HG03521 (cell line): Measurements from ENCODE around the gene ANO3.

Source experiments
- ATAC-seq: cut with Tn5 transposase; IDR thresholded peaks from one replicate; pipeline ENCODE4 v1.9.1; 2021; ENCODE audit warnings: mild to moderate bottlenecking, moderate library complexity; ENCODE audit not compliant: unreplicated experiment

Gene ANO3

GRCh38 chr11:26353010-26353409 lies 21.1 kb downstream of the ANO3 start:
- ATAC-seq: no peak

GRCh38 chr11:26359055-26359454 lies 27.1 kb downstream of the ANO3 start:
- no peak for ATAC-seq

- ATAC-seq: no peak
These were observed 33.4 kb downstream of the ANO3 start for GRCh38 chr11:26365284-26365683.

DNA sequence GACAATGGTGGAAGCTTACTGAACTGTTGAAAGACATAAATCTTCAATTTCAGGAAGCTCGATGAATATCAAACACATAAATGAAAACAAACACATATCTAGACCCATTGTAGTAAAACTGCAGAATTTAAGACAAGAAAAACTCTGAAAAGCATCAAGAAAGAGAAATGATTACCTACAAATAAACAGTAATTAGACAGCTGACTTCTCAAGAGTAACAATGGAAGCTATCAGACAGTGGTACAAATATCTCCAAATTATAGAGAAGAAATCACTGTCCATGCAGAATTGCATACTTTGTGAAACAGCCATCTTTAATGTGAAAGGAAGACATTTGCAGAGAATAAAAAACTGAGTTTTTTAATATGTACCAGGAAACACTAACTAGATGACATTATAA lies 45.7 kb downstream of the ANO3 start:
- ATAC-seq: no peak

GRCh38 chr11:26399336-26399735 lies 67.4 kb downstream of the ANO3 start:
- ATAC-seq: no peak

- no peak for ATAC-seq
These were observed 78.9 kb downstream of the ANO3 start for GRCh38 chr11:26410706-26411366.

- no peak for ATAC-seq
These were observed 81.0 kb downstream of the ANO3 start for GRCh38 chr11:26412955-26413354.

- no peak for ATAC-seq
These were observed 86.5 kb downstream of the ANO3 start for GRCh38 chr11:26418386-26418912.

GRCh38 chr11:26420331-26420730 lies 88.4 kb downstream of the ANO3 start:
- no peak for ATAC-seq

DNA sequence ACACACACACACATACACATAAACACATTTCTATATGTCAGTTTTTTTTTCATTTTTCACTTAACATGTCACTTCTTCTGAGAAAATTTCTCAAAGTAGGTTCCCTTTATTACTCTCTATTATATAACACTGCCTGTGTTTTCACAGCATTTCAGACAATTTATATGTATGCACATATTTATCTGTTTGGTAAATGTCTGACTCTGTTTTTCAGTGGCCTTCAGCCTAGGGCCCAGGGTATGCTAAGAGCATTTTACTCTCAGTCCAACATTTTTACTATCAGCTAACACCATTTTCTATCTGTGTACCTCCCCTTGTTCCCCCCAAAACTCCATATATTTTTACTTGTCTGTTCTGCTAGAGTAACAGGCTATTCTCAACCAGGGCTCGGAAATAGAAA lies 92.3 kb downstream of the ANO3 start:
- no peak for ATAC-seq

DNA sequence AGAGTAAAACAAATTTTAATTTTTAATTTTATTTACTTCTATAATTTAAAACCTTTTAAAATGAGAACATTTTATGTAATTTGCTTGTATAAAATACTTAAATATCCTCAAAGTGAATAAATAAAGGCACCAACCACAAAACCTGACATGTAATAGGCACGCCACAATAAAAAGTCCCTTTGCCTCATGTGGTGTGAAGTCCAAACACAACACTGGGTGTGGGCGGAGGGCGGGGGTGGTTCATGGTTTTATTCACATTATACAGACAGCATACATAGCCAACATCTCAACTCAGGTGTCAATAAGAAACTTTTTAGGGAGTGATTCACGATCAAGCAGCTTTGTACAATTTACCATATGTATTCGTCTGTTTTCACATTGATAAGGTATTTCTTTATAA lies 107.9 kb downstream of the ANO3 start:
- no peak for ATAC-seq

DNA sequence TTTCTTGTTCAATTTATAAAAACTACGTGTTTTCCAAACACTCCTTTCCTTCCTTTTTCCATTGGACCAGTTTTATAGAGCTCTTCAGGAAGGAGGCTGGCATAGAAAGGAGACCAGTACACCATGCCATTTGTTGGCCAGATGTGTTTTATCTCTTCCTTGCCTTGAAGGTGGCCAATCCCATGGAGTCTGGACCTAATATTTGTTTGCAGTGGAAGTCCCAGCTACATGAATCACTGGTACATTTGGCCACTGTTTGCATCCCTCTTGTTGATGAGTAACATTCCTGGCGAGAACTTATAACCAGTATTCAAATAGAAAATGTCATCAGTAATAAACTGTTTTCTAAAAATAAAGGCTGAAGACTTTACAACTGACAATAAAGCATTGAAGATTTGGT lies 110.2 kb downstream of the ANO3 start:
- no peak for ATAC-seq

DNA sequence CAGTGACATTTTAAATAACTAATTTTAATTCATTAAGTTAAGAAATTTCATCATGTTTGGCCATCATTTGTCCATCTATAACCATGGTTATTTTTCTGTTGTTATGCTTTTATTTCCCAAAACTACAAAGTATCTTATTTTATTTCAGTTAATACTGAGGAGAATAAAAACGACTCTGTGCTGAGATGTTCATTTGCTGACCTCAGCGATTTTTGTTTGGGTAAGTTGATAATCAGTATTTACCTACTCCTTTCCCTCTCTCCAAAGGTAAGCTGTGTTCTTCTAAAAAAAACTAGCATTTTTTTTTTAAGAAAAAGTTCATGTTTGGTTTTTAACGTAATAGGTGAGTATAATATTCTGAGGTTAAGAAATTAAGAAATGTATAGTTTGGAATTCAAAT lies 111.7 kb downstream of the ANO3 start:
- ATAC-seq: no peak

DNA sequence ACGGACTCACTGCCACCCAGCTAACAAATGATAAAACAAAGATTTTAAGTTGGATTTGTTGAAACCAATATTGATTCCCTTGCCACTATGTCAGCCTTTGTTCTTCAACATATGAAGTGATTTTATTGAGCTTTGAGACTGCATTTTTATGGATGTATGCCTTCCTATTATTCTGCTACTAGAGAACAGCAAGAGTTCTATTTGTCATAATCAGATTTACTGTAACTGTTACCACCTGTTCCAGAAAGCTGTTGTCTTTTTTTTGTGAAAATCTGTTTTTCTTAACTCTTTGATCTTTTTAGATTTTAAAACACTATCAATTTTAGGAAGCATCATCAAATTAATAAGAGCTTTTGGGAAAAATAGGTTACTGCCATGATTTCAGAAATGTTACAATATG lies 125.7 kb downstream of the ANO3 start:
- ATAC-seq: no peak

GRCh38 chr11:26465274-26465673 lies 133.3 kb downstream of the ANO3 start:
- ATAC-seq: no peak

- ATAC-seq: no peak
These were observed 135.6 kb downstream of the ANO3 start for GRCh38 chr11:26467506-26467905.

- no peak for ATAC-seq
These were observed 139.1 kb downstream of the ANO3 start for GRCh38 chr11:26470992-26471391.

GRCh38 chr11:26473216-26474194 lies 141.6 kb downstream of the ANO3 start:
- no peak for ATAC-seq

- ATAC-seq: no peak
These were observed 142.5 kb downstream of the ANO3 start for GRCh38 chr11:26474401-26474800.

DNA sequence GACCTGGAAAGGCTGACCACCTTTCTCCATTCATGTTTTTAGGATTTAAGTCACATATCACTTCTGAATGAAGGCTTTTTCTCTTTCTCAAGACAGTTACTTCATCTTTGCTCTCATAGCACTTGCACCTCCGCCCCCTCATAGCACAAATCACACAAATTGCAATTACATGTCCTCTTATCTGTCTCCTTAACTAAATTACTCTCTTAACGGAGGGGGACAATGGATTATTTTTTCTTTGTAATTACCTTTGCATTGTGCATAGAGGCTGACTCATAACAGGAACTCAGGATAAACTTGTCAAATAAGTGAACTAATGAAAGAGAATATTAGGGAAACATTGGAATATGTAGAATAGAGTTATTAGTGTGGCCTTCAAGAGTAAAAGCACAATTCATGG lies 145.5 kb downstream of the ANO3 start:
- no peak for ATAC-seq

- no peak for ATAC-seq
These were observed 146.8 kb downstream of the ANO3 start for GRCh38 chr11:26478710-26479109.

GRCh38 chr11:26480041-26480440 lies 148.1 kb downstream of the ANO3 start:
- ATAC-seq: no peak
